K562 (cell line): ENCODE measurements around the gene SF3A2. TPM values are rescaled to one million over a fixed set of nuclear protein-coding genes. Genes with fewer than 3 reads are reported as not detected.

Experiments used
- CBX5 ChIP-seq: IDR thresholded peaks from 2 replicates; pipeline ENCODE4 v1.6.1; 2014; ENCODE audit warnings: low read depth, borderline replicate concordance
- CEBPZ ChIP-seq: fragments of 150-350 bp; IDR thresholded peaks from 2 replicates; pipeline ENCODE4 v1.6.1; 2014; ENCODE audit warnings: low read depth, mild to moderate bottlenecking, low read length, borderline replicate concordance
- JUND ChIP-seq, 2 experiments: IDR thresholded peaks; 2 replicates in 1 of 2; 3 replicates in 1 of 2; pipeline ENCODE4 v1.6.1; 2011; ENCODE audit warnings: borderline replicate concordance in 2 of 2, low read depth in 2 of 2, low read length in 2 of 2, improper control_type of control experiment in 1 of 2, missing biosample characterization in 1 of 2, missing genetic modification characterization in 1 of 2, missing genetic modification reagents in 1 of 2
- MYC ChIP-seq, 2 experiments: fragments of 250-450 bp in 1 of 2; sonication (Bioruptor Pico) in 1 of 2; IDR thresholded peaks; 2 replicates each; pipeline versions ENCODE4 v1.5.1 to v1.6.1; 2012 to 2021; ENCODE audit warnings: low read depth in 2 of 2, borderline replicate concordance in 1 of 2, improper control_type of control experiment in 1 of 2, low read length in 1 of 2, mild to moderate bottlenecking in 1 of 2, moderate library complexity in 1 of 2
- NFYB ChIP-seq: IDR thresholded peaks from 2 replicates; pipeline ENCODE4 v1.6.1; 2011; ENCODE audit warnings: mild to moderate bottlenecking, moderate library complexity; ENCODE audit not compliant: insufficient read length; ENCODE audit errors: extremely low read depth
- PHB ChIP-seq: fragments of 250-450 bp; sonication (Bioruptor Pico); IDR thresholded peaks from 2 replicates; pipeline ENCODE4 v1.5.0; 2021
- PML ChIP-seq: IDR thresholded peaks from 2 replicates; pipeline ENCODE4 v1.6.1; 2012; ENCODE audit warnings: low read length, inconsistent platforms
- PRDM10 ChIP-seq: fragments of 450-650 bp; IDR thresholded peaks from 2 replicates; pipeline ENCODE4 v1.6.1; 2018; ENCODE audit not compliant: partially characterized antibody
- RB1 ChIP-seq: fragments of 450-650 bp; IDR thresholded peaks from 2 replicates; pipeline ENCODE4 v1.6.1; 2017; ENCODE audit warnings: low read depth, mild to moderate bottlenecking
- SAP30 ChIP-seq: fragments of 200-600 bp; sonication (generic); IDR thresholded peaks from 2 replicates; pipeline ENCODE4 v1.6.1; 2012; ENCODE audit warnings: borderline replicate concordance, low read depth, mild to moderate bottlenecking, moderate library complexity, low read length, control low read depth, inconsistent platforms; ENCODE audit not compliant: insufficient read depth, poor library complexity, severe bottlenecking
- ZNF12 ChIP-seq: sonication (generic); formaldehyde crosslinking; IDR thresholded peaks from 2 replicates; pipeline ENCODE4 v1.4.0; 2020; ENCODE audit warnings: mild to moderate bottlenecking, missing genetic modification reagents
- ZNF175 ChIP-seq: fragments of 200-800 bp; sonication (Bioruptor generic); IDR thresholded peaks from 2 replicates; pipeline ENCODE4 v1.6.1; 2016; ENCODE audit warnings: low read depth, mild to moderate bottlenecking, missing genetic modification characterization, missing compliant biosample characterization
- ZNF609 ChIP-seq: sonication (generic); formaldehyde crosslinking; IDR thresholded peaks from 2 replicates; pipeline ENCODE4 v1.8.1; 2023; ENCODE audit warnings: missing genetic modification reagents, mild to moderate bottlenecking, borderline replicate concordance
- polyA plus RNA-seq, 8 experiments: library from polyadenylated mRNA; depleted of rRNA in 4 of 8; stranded (reverse) in 5 of 8; unstranded in 3 of 8; fragments of >200 nt; fragmentation: Nextera tagmentation in 2 of 8; fragmentation: Illumina TruSeq in 1 of 8; extraction: Ambion mirVana in 2 of 8; extraction: Trizol in 1 of 8; gene quantifications; 2 replicates each; pipeline versions ENCODE4 v1.2.1 to v1.2.3, GENCODE V29; 2011 to 2014; ENCODE audit warnings: inconsistent platforms in 1 of 8, missing spikeins in 1 of 8
- total RNA-seq, 7 experiments: library from RNA; depleted of rRNA in 6 of 7; stranded (reverse); fragments of >200 nt in 6 of 7; fragmentation: Illumina TruSeq in 2 of 7; extraction: Trizol in 2 of 7; gene quantifications; 2 replicates each; pipeline versions ENCODE4 v1.2.1 to v1.2.3, GENCODE V29; 2011 to 2021; ENCODE audit warnings: low replicate concordance in 1 of 7

Gene SF3A2
- total and polyA plus RNA-seq, 9 of the 15 experiments (the other 6 are each of a cell fraction or from before 2014, with no cell fraction given), result 0.17 to 194 (median 22.8) TPM

GRCh38 chr19:2236314-2237050, at the start of gene SF3A2, which contains the start of gene PLEKHJ1 (continued):
- TF ChIP-seq SAP30 (peak; percentile 62), ZNF609 (CRISPR knock-in tag) (no peak; the same call in 1 of the 2 replicates), CBX5 (no peak), RB1 (peak; percentile 95), PHB (CRISPR knock-in tag) (0 out of 2 replicates have a peak, but pooled peaks have one; percentile 54), PRDM10 (peak; percentile 46), NFYB (no peak), ZNF12 (CRISPR knock-in tag) (no peak), MYC (IDR thresholded peaks at IDR 0.05; ENCODE audit: low read depth, low read length) (peak; percentile 88), MYC (CRISPR knock-in tag; IDR thresholded peaks at IDR 0.05; ENCODE audit: borderline replicate concordance, low read depth) (no peak; the same call in 1 of the 2 replicates), PML (peak; percentile 65), CEBPZ (no peak), ZNF175 (peak; percentile 84; the same call in 1 of the 2 replicates), JUND (IDR thresholded peaks at IDR 0.05; ENCODE audit: borderline replicate concordance, low read depth, low read length) (peak; percentile 93), JUND (tag; IDR thresholded peaks at IDR 0.05; ENCODE audit: borderline replicate concordance, low read depth, low read length) (peak; percentile 89; the same call in 2 of the 3 replicates)
